HCT116 (cell line): ENCODE data around the gene TMEM209. TPM values are rescaled to one million over a fixed set of nuclear protein-coding genes. Genes with fewer than 3 reads are reported as not detected.

Experiments
- ATAC-seq: fragments of 200-7000 bp; cut with Tn5 transposase; 2 replicates; pipeline ENCODE4 v1.9.1; 2020; ENCODE audit warnings: mild to moderate bottlenecking, moderate library complexity
- BruUV-seq: library from RNA; stranded (reverse); fragments of 400-500 nt; replicated peaks from 2 replicates; lab custom pipeline; 2021; lab: Mats Ljungman, UMichigan
- CTCF ChIA-PET: fragments of 300-600 bp; sonication (Branson Sonifier 250); formaldehyde crosslinking; loops from one replicate; lab custom pipeline; 2021; ENCODE audit warnings: antibody characterized with exemption; lab: Charles Lee
- POLR2A ChIA-PET: fragments of 300-600, 350-600 bp; sonication (Branson Sonifier 250); formaldehyde crosslinking; loops from one replicate; lab custom pipeline; 2021; ENCODE audit warnings: antibody characterized with exemption; lab: Charles Lee
- RAD21 ChIA-PET, 2 experiments: fragments of 300-600 bp; sonication (Branson Sonifier 250); formaldehyde crosslinking; loops; one replicate each; lab custom pipeline; 2023; ENCODE audit warnings: low total read pairs in 2 of 2; ENCODE audit not compliant: uncharacterized antibody in 2 of 2, unreplicated experiment in 2 of 2, low non-redundant PET in 1 of 2; lab: Charles Lee
- DNase-seq: peaks from one replicate; pipeline ENCODE4 v3.0.0-alpha.2; 2010; ENCODE audit warnings: low read depth, low spot score
- H2AFZ ChIP-seq: fragments of 200-600 bp; shearing (Covaris generic), sonication (generic); 2 replicates; pipeline ENCODE4 v1.6.1; 2017; ENCODE audit warnings: low read depth, mixed run types, mixed read lengths, antibody characterized with exemption, low read length; ENCODE audit not compliant: poor library complexity, severe bottlenecking
- H3K27ac ChIP-seq: 2 replicates; pipeline ENCODE4 v1.5.1; 2012; ENCODE audit warnings: low read depth, low read length
- H3K27me3 ChIP-seq: fragments of 200-600 bp; sonication (generic); 2 replicates; pipeline ENCODE4 v1.6.1; 2016; ENCODE audit warnings: mixed run types, low read length, mixed read lengths; ENCODE audit not compliant: insufficient read depth
- H3K36me3 ChIP-seq, 2 experiments: fragments of 200-500 bp in 1 of 2; fragments of 200-600 bp in 1 of 2; sonication (Bioruptor generic) in 1 of 2; sonication (generic) in 1 of 2; 2 replicates each; pipeline versions ENCODE4 v1.5.1 to v1.6.1; 2014 to 2016; ENCODE audit warnings: low read length in 2 of 2, inconsistent platforms in 1 of 2, mixed read lengths in 1 of 2, mixed run types in 1 of 2; ENCODE audit not compliant: insufficient read depth in 2 of 2, control insufficient read depth in 1 of 2
- H3K4me1 ChIP-seq, 2 experiments: fragments of 200-600 bp in 1 of 2; sonication (generic) in 1 of 2; 2 replicates each; pipeline versions ENCODE4 v1.5.1 to v1.6.1; 2012 to 2017; ENCODE audit warnings: low read length in 2 of 2, inconsistent platforms in 1 of 2, mild to moderate bottlenecking in 1 of 2, mixed read lengths in 1 of 2, mixed run types in 1 of 2, moderate library complexity in 1 of 2; ENCODE audit not compliant: insufficient read depth in 2 of 2, control insufficient read depth in 1 of 2
- H3K4me2 ChIP-seq: fragments of 200-600 bp; sonication (generic); 2 replicates; pipeline ENCODE4 v1.6.1; 2017; ENCODE audit warnings: mixed run types, low read length, mixed read lengths
- H3K4me3 ChIP-seq, 2 experiments: fragments of 200-600 bp in 1 of 2; sonication (generic) in 1 of 2; replicated peaks in 1 of 2; 2 replicates each; pipeline ENCODE4 v1.5.1; 2011 to 2016; ENCODE audit warnings: low read length in 2 of 2, control low read depth in 1 of 2, low read depth in 1 of 2, mild to moderate bottlenecking in 1 of 2, mixed read lengths in 1 of 2, mixed run types in 1 of 2
- H3K79me2 ChIP-seq: fragments of 200-600 bp; sonication (generic); 2 replicates; pipeline ENCODE4 v1.6.1; 2017; ENCODE audit warnings: mild to moderate bottlenecking, mixed run types, low read length, moderate library complexity, mixed read lengths; ENCODE audit not compliant: insufficient read depth
- H3K9ac ChIP-seq: fragments of 200-600 bp; sonication (generic); 2 replicates; pipeline ENCODE4 v1.6.1; 2016; ENCODE audit warnings: low read length, mixed read lengths
- H3K9me2 ChIP-seq: fragments of 200-600 bp; sonication (generic), shearing (Covaris generic); 2 replicates; pipeline ENCODE4 v1.6.1; 2017; ENCODE audit warnings: mixed run types, mild to moderate bottlenecking, moderate library complexity; ENCODE audit not compliant: insufficient read depth
- H3K9me3 ChIP-seq, 2 experiments: fragments of 200-500 bp in 1 of 2; fragments of 200-600 bp in 1 of 2; sonication (Bioruptor generic) in 1 of 2; sonication (generic) in 1 of 2; 2 replicates each; pipeline ENCODE4 v1.6.1; 2014 to 2017; ENCODE audit warnings: low read length in 2 of 2, mixed read lengths in 2 of 2, inconsistent platforms in 1 of 2, low read depth in 1 of 2, mild to moderate bottlenecking in 1 of 2, mixed run types in 1 of 2, moderate library complexity in 1 of 2; ENCODE audit not compliant: control insufficient read depth in 1 of 2, insufficient read depth in 1 of 2
- H4K20me1 ChIP-seq: fragments of 200-600 bp; sonication (generic), shearing (Covaris generic); 2 replicates; pipeline ENCODE4 v1.6.1; 2017; ENCODE audit warnings: mixed run types, mild to moderate bottlenecking, moderate library complexity; ENCODE audit not compliant: insufficient read depth
- ATF3 ChIP-seq: IDR thresholded peaks from 2 replicates; pipeline ENCODE4 v1.6.1; 2012
- CEBPB ChIP-seq: IDR thresholded peaks from 2 replicates; pipeline ENCODE4 v1.6.1; 2012; ENCODE audit warnings: low read depth
- EZH2 ChIP-seq: fragments of 200-600 bp; sonication (generic); IDR thresholded peaks from 2 replicates; pipeline ENCODE4 v1.6.1; 2017; ENCODE audit warnings: antibody characterized with exemption, mixed run types
- JUND ChIP-seq: IDR thresholded peaks from 2 replicates; pipeline ENCODE4 v1.6.1; 2012
- POLR2A ChIP-seq: IDR thresholded peaks from 2 replicates; pipeline ENCODE4 v1.7.0; 2011; ENCODE audit warnings: borderline replicate concordance; ENCODE audit not compliant: insufficient read depth, insufficient read length; ENCODE audit errors: extremely low read depth
- SP1 ChIP-seq: IDR thresholded peaks from 2 replicates; pipeline ENCODE4 v1.6.1; 2012; ENCODE audit warnings: low read depth
- SRF ChIP-seq: IDR thresholded peaks from 2 replicates; pipeline ENCODE4 v1.6.1; 2012; ENCODE audit warnings: low read depth
- YY1 ChIP-seq: IDR thresholded peaks from 2 replicates; pipeline ENCODE4 v1.6.1; 2011; ENCODE audit warnings: low read length, low read depth, moderate library complexity, mild to moderate bottlenecking; ENCODE audit not compliant: insufficient replicate concordance; ENCODE audit errors: extremely low read depth
- intact Hi-C: fragments of 100-400 bp; cut with micrococcal nuclease; formaldehyde crosslinking; loops from 2 replicates; pipeline ENCODE4 v1.10.0; 2022
- total RNA-seq: library from RNA; stranded (reverse); gene quantifications from one replicate; pipeline ENCODE4 v1.2.1, GENCODE V29; 2021; ENCODE audit not compliant: unreplicated experiment
- TF ChIP-seq, protein P1 (sequence below): IDR thresholded peaks from 2 replicates; pipeline ENCODE4 v1.6.1; 2012; ENCODE audit warnings: low read depth
- TF ChIP-seq, protein P2 (sequence below), 3 experiments: fragments of 200-600 bp in 1 of 3; sonication (generic) in 1 of 3; IDR thresholded peaks in 2 of 3; conservative IDR thresholded peaks in 1 of 3; 2 replicates each; pipeline ENCODE4 v1.5.1; 2012 to 2017; ENCODE audit warnings: low read depth in 2 of 3, low read length in 2 of 3, antibody characterized with exemption in 1 of 3, borderline replicate concordance in 1 of 3, control low read depth in 1 of 3, mild to moderate bottlenecking in 1 of 3, mixed read lengths in 1 of 3, mixed run types in 1 of 3, moderate library complexity in 1 of 3; ENCODE audit not compliant: insufficient read depth in 1 of 3
- TF ChIP-seq, protein P3 (sequence below): IDR thresholded peaks from 2 replicates; pipeline ENCODE4 v1.6.1; 2011; ENCODE audit warnings: mild to moderate bottlenecking, low read length, moderate library complexity; ENCODE audit not compliant: insufficient replicate concordance; ENCODE audit errors: extremely low read depth

Gene TMEM209
- total RNA-seq, 1 experiment from 2014 or later, result 35.8 TPM

DNA sequence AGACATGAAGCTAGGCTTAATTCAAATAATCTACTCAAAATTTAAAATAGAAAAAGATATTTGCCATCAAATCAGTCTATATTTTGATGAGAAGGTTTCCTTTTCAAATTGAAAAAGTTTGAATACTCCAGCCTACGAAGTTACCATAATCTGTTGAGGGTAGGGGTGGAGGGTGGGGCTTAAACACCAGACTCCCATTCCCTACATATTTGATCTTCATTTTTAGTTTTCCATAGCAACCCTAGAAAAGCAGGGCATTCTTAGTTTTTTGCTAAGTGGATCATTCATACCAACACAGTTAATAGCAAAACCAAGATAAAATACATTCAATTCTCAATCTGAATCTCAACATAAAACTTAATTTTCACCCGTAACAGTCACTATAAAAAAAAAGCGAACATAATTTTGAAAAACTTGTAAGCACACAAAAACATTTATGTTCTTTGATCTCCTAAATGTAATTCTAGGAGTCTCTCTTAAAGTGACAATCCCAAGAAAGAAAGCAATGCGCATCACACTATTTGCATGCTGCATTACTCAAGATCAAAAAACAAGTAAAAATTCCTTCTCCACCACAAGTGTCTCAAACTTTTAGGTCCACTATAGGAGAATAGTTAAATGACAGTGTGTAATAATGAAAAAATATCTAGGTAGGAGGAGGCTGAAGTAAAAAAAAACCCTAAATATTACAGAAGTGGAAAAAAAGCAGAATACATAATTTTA, 30.8 kb downstream of the TMEM209 start:
- no peaks in the 10 kb centered on the region for H3K27me3 ChIP-seq
- 0 out of 2 replicates have a peak, but pooled peaks cover 13% of the 10 kb centered on the region for H3K79me2 ChIP-seq
- H3K4me2 ChIP-seq, result no peak overlapping the region
- H3K27ac ChIP-seq, result no peak overlapping the region
- H3K36me3 ChIP-seq, result peaks cover 22 to 36% of the 10 kb centered on the region in 2 experiments
- DNase-seq, result no peak
- ATAC-seq, result no peak
- peaks cover 3% of the 10 kb centered on the region; the same call in 1 of the 2 replicates for H4K20me1 ChIP-seq
- no TSS peak for BruUV-seq
- H2AFZ ChIP-seq, result no peak overlapping the region
- H3K4me1 ChIP-seq, result no peaks in the 10 kb centered on the region
- ChIA-PET RAD21 (no interaction called here), CTCF (no interaction called here)
- no peaks in the 10 kb centered on the region for H3K9me3 ChIP-seq
- no peak overlapping the region for H3K9ac ChIP-seq
- TF ChIP-seq SP1, result no peak
- TF ChIP-seq, all 23 proteins: peak for 0
- intact Hi-C loops, result no loop called here
- Histone ChIP-seq H3K9me2 (no peaks in the 10 kb centered on the region), H3K4me3 (no peak overlapping the region)
- POLR2A ChIA-PET, result no interaction called here

GRCh38 chr7:130162196-130162595, 43.0 kb downstream of the TMEM209 start:
- RAD21 ChIA-PET, result no interaction called here
- H3K27ac ChIP-seq, result no peak overlapping the region

More at GRCh38 chr7:130162196-130162595, 43.0 kb downstream of the TMEM209 start:
- no peak for DNase-seq
- TF ChIP-seq YY1, result no peak
- TF ChIP-seq JUND, result no peak
- TF ChIP-seq EZH2, result no peak
- no peak for TF ChIP-seq ATF3
- TF ChIP-seq SRF, result no peak
- TF ChIP-seq, protein P1, sequence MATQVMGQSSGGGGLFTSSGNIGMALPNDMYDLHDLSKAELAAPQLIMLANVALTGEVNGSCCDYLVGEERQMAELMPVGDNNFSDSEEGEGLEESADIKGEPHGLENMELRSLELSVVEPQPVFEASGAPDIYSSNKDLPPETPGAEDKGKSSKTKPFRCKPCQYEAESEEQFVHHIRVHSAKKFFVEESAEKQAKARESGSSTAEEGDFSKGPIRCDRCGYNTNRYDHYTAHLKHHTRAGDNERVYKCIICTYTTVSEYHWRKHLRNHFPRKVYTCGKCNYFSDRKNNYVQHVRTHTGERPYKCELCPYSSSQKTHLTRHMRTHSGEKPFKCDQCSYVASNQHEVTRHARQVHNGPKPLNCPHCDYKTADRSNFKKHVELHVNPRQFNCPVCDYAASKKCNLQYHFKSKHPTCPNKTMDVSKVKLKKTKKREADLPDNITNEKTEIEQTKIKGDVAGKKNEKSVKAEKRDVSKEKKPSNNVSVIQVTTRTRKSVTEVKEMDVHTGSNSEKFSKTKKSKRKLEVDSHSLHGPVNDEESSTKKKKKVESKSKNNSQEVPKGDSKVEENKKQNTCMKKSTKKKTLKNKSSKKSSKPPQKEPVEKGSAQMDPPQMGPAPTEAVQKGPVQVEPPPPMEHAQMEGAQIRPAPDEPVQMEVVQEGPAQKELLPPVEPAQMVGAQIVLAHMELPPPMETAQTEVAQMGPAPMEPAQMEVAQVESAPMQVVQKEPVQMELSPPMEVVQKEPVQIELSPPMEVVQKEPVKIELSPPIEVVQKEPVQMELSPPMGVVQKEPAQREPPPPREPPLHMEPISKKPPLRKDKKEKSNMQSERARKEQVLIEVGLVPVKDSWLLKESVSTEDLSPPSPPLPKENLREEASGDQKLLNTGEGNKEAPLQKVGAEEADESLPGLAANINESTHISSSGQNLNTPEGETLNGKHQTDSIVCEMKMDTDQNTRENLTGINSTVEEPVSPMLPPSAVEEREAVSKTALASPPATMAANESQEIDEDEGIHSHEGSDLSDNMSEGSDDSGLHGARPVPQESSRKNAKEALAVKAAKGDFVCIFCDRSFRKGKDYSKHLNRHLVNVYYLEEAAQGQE, result no peak
- TF ChIP-seq, protein P2, sequence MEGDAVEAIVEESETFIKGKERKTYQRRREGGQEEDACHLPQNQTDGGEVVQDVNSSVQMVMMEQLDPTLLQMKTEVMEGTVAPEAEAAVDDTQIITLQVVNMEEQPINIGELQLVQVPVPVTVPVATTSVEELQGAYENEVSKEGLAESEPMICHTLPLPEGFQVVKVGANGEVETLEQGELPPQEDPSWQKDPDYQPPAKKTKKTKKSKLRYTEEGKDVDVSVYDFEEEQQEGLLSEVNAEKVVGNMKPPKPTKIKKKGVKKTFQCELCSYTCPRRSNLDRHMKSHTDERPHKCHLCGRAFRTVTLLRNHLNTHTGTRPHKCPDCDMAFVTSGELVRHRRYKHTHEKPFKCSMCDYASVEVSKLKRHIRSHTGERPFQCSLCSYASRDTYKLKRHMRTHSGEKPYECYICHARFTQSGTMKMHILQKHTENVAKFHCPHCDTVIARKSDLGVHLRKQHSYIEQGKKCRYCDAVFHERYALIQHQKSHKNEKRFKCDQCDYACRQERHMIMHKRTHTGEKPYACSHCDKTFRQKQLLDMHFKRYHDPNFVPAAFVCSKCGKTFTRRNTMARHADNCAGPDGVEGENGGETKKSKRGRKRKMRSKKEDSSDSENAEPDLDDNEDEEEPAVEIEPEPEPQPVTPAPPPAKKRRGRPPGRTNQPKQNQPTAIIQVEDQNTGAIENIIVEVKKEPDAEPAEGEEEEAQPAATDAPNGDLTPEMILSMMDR (IDR thresholded peaks at IDR 0.05 in 2 of 3, conservative IDR thresholded peaks at IDR 0.05 in 1 of 3; ENCODE audit: borderline replicate concordance in 1 of 3, insufficient read depth in 1 of 3, low read depth in 2 of 3, low read length in 2 of 3), result no peak
- TF ChIP-seq CEBPB, result no peak
- TF ChIP-seq, protein P3, sequence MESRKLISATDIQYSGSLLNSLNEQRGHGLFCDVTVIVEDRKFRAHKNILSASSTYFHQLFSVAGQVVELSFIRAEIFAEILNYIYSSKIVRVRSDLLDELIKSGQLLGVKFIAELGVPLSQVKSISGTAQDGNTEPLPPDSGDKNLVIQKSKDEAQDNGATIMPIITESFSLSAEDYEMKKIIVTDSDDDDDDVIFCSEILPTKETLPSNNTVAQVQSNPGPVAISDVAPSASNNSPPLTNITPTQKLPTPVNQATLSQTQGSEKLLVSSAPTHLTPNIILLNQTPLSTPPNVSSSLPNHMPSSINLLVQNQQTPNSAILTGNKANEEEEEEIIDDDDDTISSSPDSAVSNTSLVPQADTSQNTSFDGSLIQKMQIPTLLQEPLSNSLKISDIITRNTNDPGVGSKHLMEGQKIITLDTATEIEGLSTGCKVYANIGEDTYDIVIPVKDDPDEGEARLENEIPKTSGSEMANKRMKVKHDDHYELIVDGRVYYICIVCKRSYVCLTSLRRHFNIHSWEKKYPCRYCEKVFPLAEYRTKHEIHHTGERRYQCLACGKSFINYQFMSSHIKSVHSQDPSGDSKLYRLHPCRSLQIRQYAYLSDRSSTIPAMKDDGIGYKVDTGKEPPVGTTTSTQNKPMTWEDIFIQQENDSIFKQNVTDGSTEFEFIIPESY, result no peak
- no peak for TF ChIP-seq POLR2A
- ChIA-PET CTCF (no interaction called here), POLR2A (no interaction called here)
- Histone ChIP-seq H3K9me2 (no peaks in the 10 kb centered on the region), H3K79me2 (no peaks in the 10 kb centered on the region), H3K36me3 (peaks cover 17 to 39% of the 10 kb centered on the region in 2 experiments; a peak in 3 of 4 replicates), H3K4me2 (no peak overlapping the region), H3K27me3 (no peaks in the 10 kb centered on the region), H4K20me1 (no peaks in the 10 kb centered on the region), H3K4me3 (no peak overlapping the region), H3K9me3 (no peaks in the 10 kb centered on the region), H2AFZ (no peak overlapping the region), H3K9ac (no peak overlapping the region), H3K4me1 (no peaks in the 10 kb centered on the region)
- ATAC-seq, result no peak
- intact Hi-C loops, result no loop called here
- no TSS peak for BruUV-seq
